Stomach (tissue), 4 donors: ENCODE data around the gene GFY.

Experiments used
- EP300 ChIP-seq: sonication (generic); formaldehyde crosslinking; IDR thresholded peaks from one replicate; pipeline ENCODE4 v1.6.1; 2017; ENCODE audit warnings: antibody characterized with exemption
- POLR2A ChIP-seq, 4 donors: fragments of 450-650 bp; IDR thresholded peaks; one replicate each; pipeline ENCODE4 v1.6.1; 2016; ENCODE audit warnings: antibody characterized with exemption in 4 of 4, control low read depth in 2 of 4, mild to moderate bottlenecking in 1 of 4, moderate library complexity in 1 of 4
- POLR2AphosphoS5 ChIP-seq, 3 donors: sonication (generic); formaldehyde crosslinking; IDR thresholded peaks; one replicate each; pipeline ENCODE4 v1.6.1; 2016; ENCODE audit warnings: antibody characterized with exemption in 3 of 3
- TF ChIP-seq, protein P1 (sequence below), 7 experiments: fragments of 450-650 bp in 4 of 7; fragments of 200-600 bp in 3 of 7; sonication (generic) in 3 of 7; IDR thresholded peaks; one replicate each; pipeline ENCODE4 v1.5.1; 2016 to 2019; ENCODE audit warnings: antibody characterized with exemption in 7 of 7, control low read depth in 2 of 7, mild to moderate bottlenecking in 1 of 7

DNA sequence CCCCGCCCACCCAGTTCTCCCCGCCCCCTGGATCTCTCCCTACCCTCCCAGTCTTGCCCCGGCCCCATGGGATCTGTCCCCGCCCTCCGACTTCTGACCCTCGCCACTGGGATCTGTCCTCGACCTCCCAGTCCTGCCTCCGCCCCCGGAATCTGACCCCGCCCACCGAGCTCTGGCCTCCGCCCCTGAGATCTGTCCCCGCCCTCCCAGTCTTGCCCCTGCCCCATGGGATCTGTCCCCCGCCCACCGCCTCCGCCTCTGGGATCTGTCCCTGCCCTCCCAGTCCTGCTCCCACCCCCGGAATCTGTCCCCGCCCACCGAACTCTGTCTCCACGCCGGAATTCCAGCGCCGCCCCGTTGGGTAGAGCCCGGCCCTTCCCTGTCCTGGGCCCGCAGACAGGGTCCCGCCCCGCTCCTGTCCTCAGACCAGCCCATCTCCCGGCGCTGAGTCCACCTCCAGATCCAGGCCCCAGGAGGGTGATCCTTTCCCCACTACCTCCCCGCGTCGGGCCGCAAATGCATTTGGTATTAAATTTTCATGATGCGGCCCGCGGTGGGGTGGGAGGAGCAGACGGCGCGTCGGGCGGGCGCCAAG lies 17.7 kb downstream of the GFY start:
- TF ChIP-seq POLR2AphosphoS5 (IDR thresholded peaks at IDR 0.05) (no peak), EP300 (no peak), POLR2A (IDR thresholded peaks at IDR 0.05) (no peak)
- TF ChIP-seq, protein P1, sequence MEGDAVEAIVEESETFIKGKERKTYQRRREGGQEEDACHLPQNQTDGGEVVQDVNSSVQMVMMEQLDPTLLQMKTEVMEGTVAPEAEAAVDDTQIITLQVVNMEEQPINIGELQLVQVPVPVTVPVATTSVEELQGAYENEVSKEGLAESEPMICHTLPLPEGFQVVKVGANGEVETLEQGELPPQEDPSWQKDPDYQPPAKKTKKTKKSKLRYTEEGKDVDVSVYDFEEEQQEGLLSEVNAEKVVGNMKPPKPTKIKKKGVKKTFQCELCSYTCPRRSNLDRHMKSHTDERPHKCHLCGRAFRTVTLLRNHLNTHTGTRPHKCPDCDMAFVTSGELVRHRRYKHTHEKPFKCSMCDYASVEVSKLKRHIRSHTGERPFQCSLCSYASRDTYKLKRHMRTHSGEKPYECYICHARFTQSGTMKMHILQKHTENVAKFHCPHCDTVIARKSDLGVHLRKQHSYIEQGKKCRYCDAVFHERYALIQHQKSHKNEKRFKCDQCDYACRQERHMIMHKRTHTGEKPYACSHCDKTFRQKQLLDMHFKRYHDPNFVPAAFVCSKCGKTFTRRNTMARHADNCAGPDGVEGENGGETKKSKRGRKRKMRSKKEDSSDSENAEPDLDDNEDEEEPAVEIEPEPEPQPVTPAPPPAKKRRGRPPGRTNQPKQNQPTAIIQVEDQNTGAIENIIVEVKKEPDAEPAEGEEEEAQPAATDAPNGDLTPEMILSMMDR (IDR thresholded peaks at IDR 0.05), result no peak
